A549 (cell line): ENCODE data around the gene SMARCAL1. TPM values are rescaled to one million over a fixed set of nuclear protein-coding genes. Genes with fewer than 3 reads are reported as not detected.

Experiments used
- ATAC-seq, 2 experiments: fragments of 200-7000 bp in 1 of 2; fragments of >200 bp in 1 of 2; cut with Nextera tagmentation in 1 of 2; cut with Tn5 transposase in 1 of 2; 3 replicates each; pipeline versions ENCODE4 v1.8.0 to v1.9.1; 2018 to 2020; ENCODE audit warnings: mild to moderate bottlenecking in 1 of 2, moderate library complexity in 1 of 2
- CTCF ChIA-PET: fragments of 300-600 bp; sonication (Branson Sonifier 250); formaldehyde crosslinking; extraction: SDS; loops from one replicate; lab custom pipeline; 2021; ENCODE audit warnings: antibody characterized with exemption, inconsistent platforms; lab: Yijun Ruan, JAX
- POLR2A ChIA-PET: fragments of 350-600 bp; formaldehyde crosslinking; extraction: SDS; loops from one replicate; lab custom pipeline; 2021; ENCODE audit warnings: antibody characterized with exemption, inconsistent platforms; lab: Yijun Ruan, JAX
- DNase-seq, 2 experiments: peaks; one replicate each; pipeline versions ENCODE4 v3.0.0 to v3.0.0-alpha.2; 2011 to 2016; ENCODE audit warnings: low read depth in 1 of 2, low spot score in 1 of 2
- FAIRE-seq: peaks from 2 replicates; lab custom pipeline; 2011; peaks lifted over from hg19 to GRCh38; lab: Jason Lieb, UNC
- H3K27ac ChIP-seq, 2 experiments: fragments of >200 bp; sonication (Bioruptor Twin); formaldehyde crosslinking; 3 replicates each; pipeline ENCODE4 v1.5.1; 2016 to 2017
- H3K4me1 ChIP-seq: fragments of >200 bp; sonication (Bioruptor Twin); formaldehyde crosslinking; 3 replicates; pipeline ENCODE4 v1.6.1; 2016
- H3K4me2 ChIP-seq: fragments of >200 bp; sonication (Bioruptor Twin); formaldehyde crosslinking; 3 replicates; pipeline ENCODE4 v1.6.1; 2016
- H3K4me3 ChIP-seq: fragments of >200 bp; sonication (Bioruptor Twin); formaldehyde crosslinking; 3 replicates; pipeline ENCODE4 v1.5.1; 2016
- H3K9me3 ChIP-seq: fragments of >200 bp; sonication (Bioruptor Twin); formaldehyde crosslinking; 3 replicates; pipeline ENCODE4 v1.6.1; 2016
- CBX2 ChIP-seq: fragments of 200-600 bp; sonication (generic); IDR thresholded peaks from 2 replicates; pipeline ENCODE4 v1.6.1; 2016; ENCODE audit warnings: low read depth, mild to moderate bottlenecking, borderline replicate concordance
- CHD2 ChIP-seq: fragments of 150-350 bp; IDR thresholded peaks from 2 replicates; pipeline ENCODE4 v1.6.1; 2014; ENCODE audit warnings: low read length; ENCODE audit not compliant: partially characterized antibody
- CHD4 ChIP-seq: fragments of 200-600 bp; sonication (generic); IDR thresholded peaks from 2 replicates; pipeline ENCODE4 v1.6.1; 2016; ENCODE audit warnings: antibody characterized with exemption, mild to moderate bottlenecking, borderline replicate concordance
- EP300 ChIP-seq, 2 experiments: fragments of >200 bp; sonication (Bioruptor Twin); formaldehyde crosslinking; IDR thresholded peaks; 2 replicates in 1 of 2; 3 replicates in 1 of 2; pipeline ENCODE4 v1.6.1; 2016 to 2017
- GATA3 ChIP-seq: IDR thresholded peaks from 2 replicates; pipeline ENCODE4 v1.6.1; 2012; ENCODE audit warnings: borderline replicate concordance
- HEYL ChIP-seq: fragments of 250-450 bp; sonication (Bioruptor Pico); IDR thresholded peaks from 2 replicates; pipeline ENCODE4 v1.8.0; 2021; ENCODE audit warnings: mild to moderate bottlenecking, moderate library complexity
- HOXB5 ChIP-seq: fragments of 250-450 bp; sonication (Bioruptor Pico); IDR thresholded peaks from 2 replicates; pipeline ENCODE4 v1.5.0; 2020; ENCODE audit warnings: mild to moderate bottlenecking, moderate library complexity
- KDM1A ChIP-seq: fragments of 200-600 bp; sonication (generic); IDR thresholded peaks from 2 replicates; pipeline ENCODE4 v1.6.1; 2016; ENCODE audit warnings: low read depth, mild to moderate bottlenecking
- KDM5A ChIP-seq: fragments of 200-600 bp; sonication (generic); IDR thresholded peaks from 2 replicates; pipeline ENCODE4 v1.6.1; 2016; ENCODE audit warnings: antibody characterized with exemption, mild to moderate bottlenecking
- MAFK ChIP-seq: fragments of 450-650 bp; IDR thresholded peaks from 2 replicates; pipeline ENCODE4 v1.6.1; 2014; ENCODE audit not compliant: partially characterized antibody
- NFE2L2 ChIP-seq: fragments of 150-350 bp; conservative IDR thresholded peaks from 2 replicates; pipeline ENCODE4 v1.6.1; 2014; ENCODE audit warnings: low read length
- POLR2AphosphoS2 ChIP-seq: conservative IDR thresholded peaks from 2 replicates; pipeline ENCODE4 v1.6.1; 2012; ENCODE audit warnings: low read length, improper control_type of control experiment, inconsistent platforms
- RCOR1 ChIP-seq: fragments of 150-350 bp; IDR thresholded peaks from 2 replicates; pipeline ENCODE4 v1.6.1; 2014; ENCODE audit warnings: antibody characterized with exemption, low read length, low read depth
- SMC3 ChIP-seq: fragments of >200 bp; sonication (Bioruptor Twin); formaldehyde crosslinking; IDR thresholded peaks from 3 replicates; pipeline ENCODE4 v1.6.1; 2018; ENCODE audit warnings: inconsistent platforms
- TFCP2L1 ChIP-seq: fragments of 250-450 bp; sonication (Bioruptor Pico); IDR thresholded peaks from 2 replicates; pipeline ENCODE4 v1.5.0; 2021; ENCODE audit warnings: mild to moderate bottlenecking
- polyA plus RNA-seq, 4 experiments: library from polyadenylated mRNA; depleted of rRNA in 3 of 4; stranded (reverse); fragments of >200 nt; fragmentation: RNase III in 1 of 4; extraction: RNeasy Plus Mini Kit Qiagen cat#74134 plus additional on column Dnase treatment in 1 of 4; gene quantifications; 2 replicates in 3 of 4; 3 replicates in 1 of 4; pipeline ENCODE4 v1.2.3, GENCODE V29; 2011 to 2017
- TF ChIP-seq, protein P1 (sequence below): fragments of 250-450 bp; sonication (Bioruptor Pico); IDR thresholded peaks from 2 replicates; pipeline ENCODE4 v1.5.0; 2021; ENCODE audit warnings: mild to moderate bottlenecking, moderate library complexity, borderline replicate concordance
- TF ChIP-seq, protein P2 (sequence below): fragments of 150-350 bp; IDR thresholded peaks from 2 replicates; pipeline ENCODE4 v1.6.1; 2014; ENCODE audit warnings: low read depth, mild to moderate bottlenecking, low read length
- TF ChIP-seq, protein P3 (sequence below): fragments of 200-600 bp; sonication (generic); IDR thresholded peaks from 2 replicates; pipeline ENCODE4 v1.6.1; 2016; ENCODE audit warnings: antibody characterized with exemption, mild to moderate bottlenecking, moderate library complexity
- TF ChIP-seq, protein P4 (sequence below): IDR thresholded peaks from 2 replicates; pipeline ENCODE4 v1.6.1; 2012; ENCODE audit warnings: low read depth, borderline replicate concordance
- TF ChIP-seq, protein P5 (sequence below): fragments of 250-450 bp; sonication (Bioruptor Pico); IDR thresholded peaks from 2 replicates; pipeline ENCODE4 v1.5.0; 2020; ENCODE audit warnings: low read depth, mild to moderate bottlenecking, moderate library complexity

Gene SMARCAL1
- polyA plus RNA-seq, 2 of the 4 experiments (the other 2 are of a cell fraction), result 18.4 to 28.7 TPM

DNA sequence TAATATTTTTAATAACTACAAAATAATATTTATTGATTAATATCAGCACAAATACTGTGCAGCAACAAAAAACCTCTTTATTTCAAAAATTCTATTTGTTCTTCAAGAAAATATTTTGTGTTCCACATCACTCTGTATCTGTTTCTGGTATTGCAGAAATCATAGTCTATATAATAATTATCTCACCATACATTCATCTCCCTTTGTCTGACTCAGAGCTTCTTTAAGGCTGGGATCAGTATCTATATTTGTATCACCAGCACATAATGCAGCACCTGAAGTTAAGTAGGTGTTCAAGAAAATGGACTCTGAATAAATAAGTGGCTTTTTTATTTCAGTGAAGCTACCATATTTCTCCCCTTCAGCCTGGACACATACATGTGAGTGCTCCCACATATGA is 38.4 kb upstream of the SMARCAL1 start:
- no peak for TF ChIP-seq NFE2L2
- TF ChIP-seq CHD2, result no peak
- TF ChIP-seq, protein P1, sequence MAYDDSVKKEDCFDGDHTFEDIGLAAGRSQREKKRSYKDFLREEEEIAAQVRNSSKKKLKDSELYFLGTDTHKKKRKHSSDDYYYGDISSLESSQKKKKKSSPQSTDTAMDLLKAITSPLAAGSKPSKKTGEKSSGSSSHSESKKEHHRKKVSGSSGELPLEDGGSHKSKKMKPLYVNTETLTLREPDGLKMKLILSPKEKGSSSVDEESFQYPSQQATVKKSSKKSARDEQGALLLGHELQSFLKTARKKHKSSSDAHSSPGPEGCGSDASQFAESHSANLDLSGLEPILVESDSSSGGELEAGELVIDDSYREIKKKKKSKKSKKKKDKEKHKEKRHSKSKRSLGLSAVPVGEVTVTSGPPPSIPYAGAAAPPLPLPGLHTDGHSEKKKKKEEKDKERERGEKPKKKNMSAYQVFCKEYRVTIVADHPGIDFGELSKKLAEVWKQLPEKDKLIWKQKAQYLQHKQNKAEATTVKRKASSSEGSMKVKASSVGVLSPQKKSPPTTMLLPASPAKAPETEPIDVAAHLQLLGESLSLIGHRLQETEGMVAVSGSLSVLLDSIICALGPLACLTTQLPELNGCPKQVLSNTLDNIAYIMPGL (CRISPR knock-in tag), result no peak
- no peak for TF ChIP-seq HEYL (CRISPR knock-in tag)
- no peak for TF ChIP-seq POLR2AphosphoS2
- TF ChIP-seq RCOR1, result no peak
- TF ChIP-seq KDM1A, result no peak
- no peak for TF ChIP-seq CBX2
- TF ChIP-seq, protein P2, sequence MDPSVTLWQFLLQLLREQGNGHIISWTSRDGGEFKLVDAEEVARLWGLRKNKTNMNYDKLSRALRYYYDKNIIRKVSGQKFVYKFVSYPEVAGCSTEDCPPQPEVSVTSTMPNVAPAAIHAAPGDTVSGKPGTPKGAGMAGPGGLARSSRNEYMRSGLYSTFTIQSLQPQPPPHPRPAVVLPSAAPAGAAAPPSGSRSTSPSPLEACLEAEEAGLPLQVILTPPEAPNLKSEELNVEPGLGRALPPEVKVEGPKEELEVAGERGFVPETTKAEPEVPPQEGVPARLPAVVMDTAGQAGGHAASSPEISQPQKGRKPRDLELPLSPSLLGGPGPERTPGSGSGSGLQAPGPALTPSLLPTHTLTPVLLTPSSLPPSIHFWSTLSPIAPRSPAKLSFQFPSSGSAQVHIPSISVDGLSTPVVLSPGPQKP, result no peak
- no peak for TF ChIP-seq HOXB5 (CRISPR knock-in tag)
- TF ChIP-seq, protein P3, sequence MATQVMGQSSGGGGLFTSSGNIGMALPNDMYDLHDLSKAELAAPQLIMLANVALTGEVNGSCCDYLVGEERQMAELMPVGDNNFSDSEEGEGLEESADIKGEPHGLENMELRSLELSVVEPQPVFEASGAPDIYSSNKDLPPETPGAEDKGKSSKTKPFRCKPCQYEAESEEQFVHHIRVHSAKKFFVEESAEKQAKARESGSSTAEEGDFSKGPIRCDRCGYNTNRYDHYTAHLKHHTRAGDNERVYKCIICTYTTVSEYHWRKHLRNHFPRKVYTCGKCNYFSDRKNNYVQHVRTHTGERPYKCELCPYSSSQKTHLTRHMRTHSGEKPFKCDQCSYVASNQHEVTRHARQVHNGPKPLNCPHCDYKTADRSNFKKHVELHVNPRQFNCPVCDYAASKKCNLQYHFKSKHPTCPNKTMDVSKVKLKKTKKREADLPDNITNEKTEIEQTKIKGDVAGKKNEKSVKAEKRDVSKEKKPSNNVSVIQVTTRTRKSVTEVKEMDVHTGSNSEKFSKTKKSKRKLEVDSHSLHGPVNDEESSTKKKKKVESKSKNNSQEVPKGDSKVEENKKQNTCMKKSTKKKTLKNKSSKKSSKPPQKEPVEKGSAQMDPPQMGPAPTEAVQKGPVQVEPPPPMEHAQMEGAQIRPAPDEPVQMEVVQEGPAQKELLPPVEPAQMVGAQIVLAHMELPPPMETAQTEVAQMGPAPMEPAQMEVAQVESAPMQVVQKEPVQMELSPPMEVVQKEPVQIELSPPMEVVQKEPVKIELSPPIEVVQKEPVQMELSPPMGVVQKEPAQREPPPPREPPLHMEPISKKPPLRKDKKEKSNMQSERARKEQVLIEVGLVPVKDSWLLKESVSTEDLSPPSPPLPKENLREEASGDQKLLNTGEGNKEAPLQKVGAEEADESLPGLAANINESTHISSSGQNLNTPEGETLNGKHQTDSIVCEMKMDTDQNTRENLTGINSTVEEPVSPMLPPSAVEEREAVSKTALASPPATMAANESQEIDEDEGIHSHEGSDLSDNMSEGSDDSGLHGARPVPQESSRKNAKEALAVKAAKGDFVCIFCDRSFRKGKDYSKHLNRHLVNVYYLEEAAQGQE, result no peak
- TF ChIP-seq EP300 (IDR thresholded peaks at IDR 0.05), result no peak
- TF ChIP-seq CHD4, result no peak
- no peak for TF ChIP-seq GATA3
- TF ChIP-seq, protein P4, sequence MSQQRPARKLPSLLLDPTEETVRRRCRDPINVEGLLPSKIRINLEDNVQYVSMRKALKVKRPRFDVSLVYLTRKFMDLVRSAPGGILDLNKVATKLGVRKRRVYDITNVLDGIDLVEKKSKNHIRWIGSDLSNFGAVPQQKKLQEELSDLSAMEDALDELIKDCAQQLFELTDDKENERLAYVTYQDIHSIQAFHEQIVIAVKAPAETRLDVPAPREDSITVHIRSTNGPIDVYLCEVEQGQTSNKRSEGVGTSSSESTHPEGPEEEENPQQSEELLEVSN, result no peak
- TF ChIP-seq, protein P5, sequence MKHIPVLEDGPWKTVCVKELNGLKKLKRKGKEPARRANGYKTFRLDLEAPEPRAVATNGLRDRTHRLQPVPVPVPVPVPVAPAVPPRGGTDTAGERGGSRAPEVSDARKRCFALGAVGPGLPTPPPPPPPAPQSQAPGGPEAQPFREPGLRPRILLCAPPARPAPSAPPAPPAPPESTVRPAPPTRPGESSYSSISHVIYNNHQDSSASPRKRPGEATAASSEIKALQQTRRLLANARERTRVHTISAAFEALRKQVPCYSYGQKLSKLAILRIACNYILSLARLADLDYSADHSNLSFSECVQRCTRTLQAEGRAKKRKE (CRISPR knock-in tag), result no peak
- TF ChIP-seq MAFK, result no peak
- TF ChIP-seq KDM5A, result no peak
- no peak for TF ChIP-seq SMC3
- TF ChIP-seq TFCP2L1 (CRISPR knock-in tag), result no peak
- Histone ChIP-seq H3K4me1 (peaks cover 36% of the 10 kb centered on the region), H3K27ac (peak overlapping the region; percentile 61 to 81), H3K4me3 (no peak overlapping the region), H3K4me2 (peak overlapping the region; percentile 89), H3K9me3 (no peaks in the 10 kb centered on the region)
- no peak for FAIRE-seq
- ChIA-PET CTCF (interaction anchor here (0.7 to 3.2 kb wide), 6 partner anchors 10 to 35 kb away, joined by 3 to 23 read pairs (median 4); no protein-coding TSS in a partner anchor), POLR2A (interaction anchor here (0.7 to 2.7 kb wide), 2 partner anchors 34 to 125 kb away, joined by 3 to 14 read pairs; partner anchors contain the start of gene RPL37A)
- no peak for DNase-seq
- no peak for ATAC-seq
